Measurements from ENCODE around the gene TENT5C. TPM values are rescaled to one million over a fixed set of nuclear protein-coding genes. Genes with fewer than 3 reads are reported as not detected.

The TENT5C gene
- total and polyA plus RNA-seq, 9 of the 15 experiments (the other 6 are each of a cell fraction or from before 2014, with no cell fraction given), result 1.8 to 7.7 (median 4.0) TPM

GRCh38 chr1:117599286-117600221, 6.3 kb upstream of the TENT5C start:
- no peaks in the 10 kb centered on the region for H3K79me2 ChIP-seq (ENCODE audit: control insufficient read depth, insufficient read depth, low read length)
- ChIA-PET POLR2A (no interaction called here), CTCF (ENCODE audit: low intra/inter-chr PET ratio) (no interaction called here)
- no peak overlapping the region for H3K4me2 ChIP-seq (ENCODE audit: insufficient read depth, low read length)
- H3K36me3 ChIP-seq (ENCODE audit: control insufficient read depth, insufficient read depth, low read length), result no peaks in the 10 kb centered on the region
- FAIRE-seq (no peak), DNase-seq (ENCODE audit: extremely low read depth in 1 of 4, low spot score in 3 of 4) (peak in 1 of 4 experiments; percentile 41), ATAC-seq (peak; percentile 49)
- H3K27ac ChIP-seq (ENCODE audit: extremely low read depth, low read depth, low read length), result no peak overlapping the region
- intact Hi-C loops (cut with micrococcal nuclease), result no loop called here
- no peaks in the 10 kb centered on the region for H3K9me3 ChIP-seq (replicated peaks; ENCODE audit: control insufficient read depth, insufficient read depth, low read depth, low read length)
- peaks cover 14 to 25% of the 10 kb centered on the region in 2 experiments; a peak in 4 of 5 replicates for H3K4me1 ChIP-seq (replicated peaks in 1 of 2; ENCODE audit: control insufficient read depth in 2 of 2, insufficient read depth in 2 of 2, low read length in 2 of 2)
- H3K9ac ChIP-seq (ENCODE audit: insufficient read depth in 1 of 2, low read depth in 2 of 2, low read length in 2 of 2), result no peak overlapping the region; a peak in 1 of 4 replicates
- in situ Hi-C loops (cut with MboI), result no loop called here
- no peaks in the 10 kb centered on the region for H3K27me3 ChIP-seq (ENCODE audit: control insufficient read depth in 2 of 2, insufficient read depth in 2 of 2, low read length in 2 of 2)
- H4K20me1 ChIP-seq (replicated peaks; ENCODE audit: control insufficient read depth, insufficient read depth, low read length), result no peaks in the 10 kb centered on the region
- WGBS (ENCODE audit: insufficient coverage, low coverage, missing lambda C conversion rate), result 56% methylated on average over 16 of the region's 16 CpGs
- peak overlapping the region; percentile 24; the same call in 1 of the 2 replicates for H2AFZ ChIP-seq (ENCODE audit: low read depth, low read length)
- BruUV-seq (replicated peaks), result no TSS peak
- TF ChIP-seq CBFA2T3 (IDR thresholded peaks at IDR 0.05) (0 out of 2 replicates have a peak, but pooled peaks have one; percentile 30), EGR1 (conservative IDR thresholded peaks at IDR 0.05) (peak; percentile 63)
- TF ChIP-seq, protein P1, sequence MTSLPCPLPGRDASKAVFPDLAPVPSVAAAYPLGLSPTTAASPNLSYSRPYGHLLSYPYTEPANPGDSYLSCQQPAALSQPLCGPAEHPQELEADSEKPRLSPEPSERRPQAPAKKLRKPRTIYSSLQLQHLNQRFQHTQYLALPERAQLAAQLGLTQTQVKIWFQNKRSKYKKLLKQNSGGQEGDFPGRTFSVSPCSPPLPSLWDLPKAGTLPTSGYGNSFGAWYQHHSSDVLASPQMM (CRISPR knock-in tag; IDR thresholded peaks at IDR 0.05), result no peak
- no peaks in the 10 kb centered on the region for H3K9me1 ChIP-seq (ENCODE audit: control insufficient read depth, insufficient read depth, low read length)
- H3K4me3 ChIP-seq, result no peak overlapping the region

All from K562 (cell line).